HFF-Myc (cell line): ENCODE results near the gene SRPRB.

Experiments
- DNase-seq: peaks from one replicate; pipeline ENCODE4 v3.0.0-alpha.2; 2011; ENCODE audit warnings: low read depth; ENCODE audit errors: extremely low read depth
- H3K4me3 ChIP-seq: replicated peaks from 2 replicates; pipeline ENCODE4 v1.5.1; 2011; ENCODE audit warnings: low read depth, mild to moderate bottlenecking, control low read depth, low read length
- CTCF ChIP-seq: IDR thresholded peaks from 2 replicates; pipeline ENCODE4 v1.5.1; 2012; ENCODE audit warnings: mild to moderate bottlenecking, low read depth, low read length, control low read depth; ENCODE audit errors: missing control alignments

SRPRB gene

GRCh38 chr3:133805702-133806475 is at the start of gene SRPRB:
Gene SRPRB, plus strand, starts transcription at chr3:133805815. Its CDS starts 34 bp downstream, at chr3:133805849.
- peak within 1 kb of the TSS; percentile 84 for H3K4me3 ChIP-seq
- peak; percentile 73 for DNase-seq
- no peak for TF ChIP-seq CTCF

GRCh38 chr3:133756716-133757694 is 48.6 kb upstream of the SRPRB start:
- no peak for DNase-seq
- H3K4me3 ChIP-seq = no peak overlapping the region
- no peak for TF ChIP-seq CTCF

- no peak for TF ChIP-seq CTCF
- H3K4me3 ChIP-seq = no peak overlapping the region
- no peak for DNase-seq
Measured at GRCh38 chr3:133757701-133758567, 47.7 kb upstream of the SRPRB start.

GRCh38 chr3:133758568-133758928 is 47.1 kb upstream of the SRPRB start:
- H3K4me3 ChIP-seq = no peak overlapping the region
- no peak for DNase-seq
- no peak for TF ChIP-seq CTCF

GRCh38 chr3:133758964-133759739 is 46.5 kb upstream of the SRPRB start:
- TF ChIP-seq CTCF = no peak
- H3K4me3 ChIP-seq = no peak overlapping the region
- no peak for DNase-seq
